Urinary bladder (tissue), 4 donors: Measurements from ENCODE around the gene MAP2K3. TPM values are rescaled to one million over a fixed set of nuclear protein-coding genes. Genes with fewer than 3 reads are reported as not detected.
"Not testable (repeated sequence)": the region's sequence is repeated elsewhere in the genome, so short reads cannot be mapped to it uniquely, and the experiment has no call there.

Experiments used
- DNase-seq: peaks from one replicate; pipeline ENCODE4 v3.0.0-alpha.2; 2015; ENCODE audit errors: extremely low spot score
- H3K27ac ChIP-seq: one replicate; pipeline ENCODE4 v1.5.1; 2013; ENCODE audit warnings: low read depth, mild to moderate bottlenecking, moderate library complexity
- H3K36me3 ChIP-seq: one replicate; pipeline ENCODE4 v1.6.1; 2013; ENCODE audit warnings: mild to moderate bottlenecking, moderate library complexity; ENCODE audit not compliant: insufficient read depth
- H3K4me1 ChIP-seq: one replicate; pipeline ENCODE4 v1.6.1; 2013; ENCODE audit warnings: mild to moderate bottlenecking, moderate library complexity; ENCODE audit not compliant: insufficient read depth
- H3K4me3 ChIP-seq: one replicate; pipeline ENCODE4 v1.5.1; 2013; ENCODE audit warnings: low read depth, low read length
- WGBS: extraction: QIAGEN DNeasy Blood & Tissue Kit; methylation state at CpG from one replicate; pipeline ENCODE4 v1.1.7; 2013; 5-methylcytosine and 5-hydroxymethylcytosine counted together
- polyA plus RNA-seq: library from polyadenylated mRNA; stranded (reverse); fragments of 200-250 nt; gene quantifications from one replicate; pipeline ENCODE4 v1.2.3, GENCODE V29; 2013
- total RNA-seq: library from RNA; depleted of rRNA; stranded (reverse); fragments of >200 nt; gene quantifications from one replicate; pipeline ENCODE4 v1.2.3, GENCODE V29; 2014
- donor health status: healthy with polysubstance abuse.
- donor health status: healthy.

MAP2K3 gene
- total and polyA plus RNA-seq, 2 donors, result 8.3 to 33.5 TPM

- Histone ChIP-seq H3K36me3 (no peaks in the 10 kb centered on the region), H3K27ac (no peak overlapping the region), H3K4me3 (no peak overlapping the region), H3K4me1 (no peaks in the 10 kb centered on the region)
- DNase-seq, result no peak
- 75% methylated on average over 31 of the region's 31 CpGs for whole genome bisulfite sequencing
These were observed 16.4 kb downstream of the MAP2K3 start for GRCh38 chr17:21300601-21301571.

- Histone ChIP-seq H3K4me3 (no peak overlapping the region), H3K4me1 (no peaks in the 10 kb centered on the region), H3K36me3 (no peaks in the 10 kb centered on the region), H3K27ac (no peak overlapping the region)
- DNase-seq, result no peak
- WGBS, result 76% methylated on average over 19 of the region's 19 CpGs
These were observed 17.4 kb downstream of the MAP2K3 start for GRCh38 chr17:21301593-21302550.

DNA sequence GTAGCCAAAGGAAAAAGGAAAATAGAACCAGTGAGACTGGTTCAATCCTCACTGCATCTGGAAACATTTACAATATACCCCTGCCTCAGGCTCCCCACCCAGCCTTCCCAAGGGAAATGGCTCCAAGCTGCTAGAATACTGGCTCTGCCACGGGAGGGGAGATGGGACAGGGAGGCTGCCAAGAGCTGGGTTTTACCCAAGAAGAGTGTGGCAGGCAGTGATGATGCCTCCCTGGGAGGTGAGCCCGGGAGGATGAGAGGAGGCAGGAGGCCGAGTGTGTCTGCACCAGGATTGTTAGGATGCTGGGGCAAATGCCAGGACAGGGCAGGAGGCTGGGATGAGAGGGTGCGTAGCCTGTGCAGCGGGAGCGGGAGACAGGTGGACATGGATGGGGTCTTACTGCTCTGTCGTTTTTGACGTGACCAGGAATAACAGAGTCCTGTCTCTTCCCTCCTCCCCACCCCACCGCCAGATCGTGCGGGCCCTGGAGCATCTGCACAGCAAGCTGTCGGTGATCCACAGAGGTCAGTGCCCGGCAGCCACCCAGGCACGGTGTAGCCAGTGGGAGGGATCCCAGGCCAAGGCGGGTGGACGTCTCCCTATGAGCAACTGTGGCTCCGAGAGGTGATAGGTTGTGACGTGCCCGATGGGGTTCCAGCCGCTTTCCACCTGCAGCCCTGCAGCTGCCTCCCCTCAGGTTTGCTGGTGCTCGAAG lies 18.4 kb downstream of the MAP2K3 start:
- Histone ChIP-seq H3K4me3 (no peak overlapping the region), H3K4me1 (no peaks in the 10 kb centered on the region), H3K36me3 (no peaks in the 10 kb centered on the region), H3K27ac (no peak overlapping the region)
- 68% methylated on average over 21 of the region's 21 CpGs for WGBS
- no peak for DNase-seq

DNA sequence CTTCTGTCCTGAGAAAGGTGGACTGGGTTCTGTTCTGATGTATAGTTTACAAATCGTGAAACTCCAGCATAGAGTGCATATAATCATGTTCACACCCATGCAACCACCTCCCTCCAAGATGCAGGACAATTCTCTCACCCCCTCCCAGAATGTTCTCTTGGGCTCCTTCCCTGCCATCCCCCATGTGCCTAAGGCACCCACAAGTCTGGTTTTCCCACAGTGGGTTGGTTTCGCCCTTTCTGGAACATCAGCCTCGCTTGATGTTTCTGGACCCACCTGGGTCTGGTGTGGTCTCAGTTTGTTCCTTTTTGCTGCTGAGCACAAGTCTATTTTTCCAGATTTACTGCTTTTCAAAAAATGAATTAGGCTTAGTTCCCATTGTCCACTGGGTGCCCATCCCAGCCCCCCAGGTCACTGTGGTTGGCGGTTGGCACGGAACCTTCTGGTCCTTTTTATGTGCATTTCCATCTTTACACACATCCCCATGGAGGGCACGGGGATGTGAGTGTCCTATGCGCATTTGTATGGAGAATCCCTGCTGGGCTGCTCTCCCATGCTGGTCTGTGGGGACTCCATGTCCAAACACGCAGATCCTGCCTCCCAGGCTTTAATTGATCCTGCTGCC lies 19.0 kb downstream of the MAP2K3 start:
- whole genome bisulfite sequencing, result 88% methylated on average over 8 of the region's 8 CpGs
- no peak for DNase-seq
- H3K36me3 ChIP-seq, result no peaks in the 10 kb centered on the region

DNA sequence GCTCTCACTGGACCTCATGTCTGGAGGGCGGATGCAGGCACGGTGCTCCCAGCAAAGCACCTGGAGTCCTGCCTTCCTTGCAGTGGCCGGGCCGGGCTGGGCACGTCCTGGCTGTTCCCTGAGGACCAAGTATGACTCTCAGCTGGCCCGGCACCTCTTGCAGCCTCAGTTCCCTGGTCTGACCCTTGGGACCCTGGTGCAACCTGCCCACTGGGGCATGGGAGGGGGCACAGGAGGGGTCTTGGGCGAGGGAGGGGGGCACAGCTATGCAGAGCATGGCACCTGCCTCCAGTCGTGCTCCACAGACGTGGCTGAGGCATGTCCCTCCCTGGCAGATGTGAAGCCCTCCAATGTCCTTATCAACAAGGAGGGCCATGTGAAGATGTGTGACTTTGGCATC lies 19.6 kb downstream of the MAP2K3 start:
- no peak overlapping the region for H3K27ac ChIP-seq
- 78% methylated on average over 9 of the region's 9 CpGs for WGBS
- no peak overlapping the region for H3K4me3 ChIP-seq
- H3K36me3 ChIP-seq, result no peaks in the 10 kb centered on the region
- no peaks in the 10 kb centered on the region for H3K4me1 ChIP-seq
- DNase-seq, result no peak

More for the DNA sequence above, 19.0 kb downstream of the MAP2K3 start:
- no peak overlapping the region for H3K4me3 ChIP-seq
- H3K27ac ChIP-seq, result no peak overlapping the region
- no peaks in the 10 kb centered on the region for H3K4me1 ChIP-seq

DNA sequence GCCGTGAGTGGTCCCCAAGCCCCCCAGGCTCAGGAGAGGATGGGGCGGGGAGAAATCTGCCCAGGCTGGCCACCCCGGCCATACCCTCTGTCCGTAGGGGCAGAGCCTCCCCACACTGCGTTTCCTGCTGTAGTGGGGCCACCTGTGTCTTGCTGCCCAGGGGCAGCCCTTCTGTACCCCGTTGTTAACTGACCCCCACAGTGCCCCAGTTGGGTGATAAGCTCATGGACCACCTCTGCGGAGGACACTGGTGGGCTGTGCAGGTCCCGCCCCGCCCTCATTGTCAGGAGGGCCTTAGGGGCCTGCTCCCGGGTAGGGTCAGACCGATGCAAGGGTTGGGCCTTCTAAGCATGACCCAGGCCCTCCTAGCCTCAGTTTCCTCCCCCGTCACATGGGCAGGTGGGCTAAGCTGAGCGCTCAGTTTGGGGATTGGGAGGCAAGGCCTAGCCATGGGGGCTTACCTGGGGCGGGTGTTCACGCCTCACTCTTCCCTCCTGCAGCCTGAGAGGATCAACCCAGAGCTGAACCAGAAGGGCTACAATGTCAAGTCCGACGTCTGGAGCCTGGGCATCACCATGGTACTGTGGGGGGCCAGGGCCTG lies 20.1 kb downstream of the MAP2K3 start:
- not testable (repeated sequence) for H3K4me1 ChIP-seq, H3K36me3 ChIP-seq, H3K4me3 ChIP-seq, DNase-seq, H3K27ac ChIP-seq
- 86% methylated on average over 17 of the region's 17 CpGs for WGBS

- WGBS, result 89% methylated on average over 18 of the region's 20 CpGs
- not testable (repeated sequence) for H3K4me1 ChIP-seq, H3K36me3 ChIP-seq, H3K4me3 ChIP-seq, H3K27ac ChIP-seq, DNase-seq
These were observed 21.1 kb downstream of the MAP2K3 start for GRCh38 chr17:21305431-21306180.

GRCh38 chr17:21306611-21307272 lies 22.2 kb downstream of the MAP2K3 start:
- DNase-seq, H3K4me1 ChIP-seq, H3K27ac ChIP-seq, H3K4me3 ChIP-seq, H3K36me3 ChIP-seq: not testable (repeated sequence)
- WGBS, result 75% methylated on average over 8 of the region's 8 CpGs

- WGBS, result 38% methylated on average over 3 of the region's 5 CpGs
- H3K36me3 ChIP-seq, H3K4me3 ChIP-seq, H3K27ac ChIP-seq, DNase-seq, H3K4me1 ChIP-seq: not testable (repeated sequence)
These were observed 22.7 kb downstream of the MAP2K3 start for GRCh38 chr17:21307273-21307625.

- 94% methylated on average over 6 of the region's 6 CpGs for WGBS
- H3K27ac ChIP-seq, H3K36me3 ChIP-seq, H3K4me3 ChIP-seq, H3K4me1 ChIP-seq, DNase-seq: not testable (repeated sequence)
These were observed 24.4 kb downstream of the MAP2K3 start for GRCh38 chr17:21308931-21309381.

DNA sequence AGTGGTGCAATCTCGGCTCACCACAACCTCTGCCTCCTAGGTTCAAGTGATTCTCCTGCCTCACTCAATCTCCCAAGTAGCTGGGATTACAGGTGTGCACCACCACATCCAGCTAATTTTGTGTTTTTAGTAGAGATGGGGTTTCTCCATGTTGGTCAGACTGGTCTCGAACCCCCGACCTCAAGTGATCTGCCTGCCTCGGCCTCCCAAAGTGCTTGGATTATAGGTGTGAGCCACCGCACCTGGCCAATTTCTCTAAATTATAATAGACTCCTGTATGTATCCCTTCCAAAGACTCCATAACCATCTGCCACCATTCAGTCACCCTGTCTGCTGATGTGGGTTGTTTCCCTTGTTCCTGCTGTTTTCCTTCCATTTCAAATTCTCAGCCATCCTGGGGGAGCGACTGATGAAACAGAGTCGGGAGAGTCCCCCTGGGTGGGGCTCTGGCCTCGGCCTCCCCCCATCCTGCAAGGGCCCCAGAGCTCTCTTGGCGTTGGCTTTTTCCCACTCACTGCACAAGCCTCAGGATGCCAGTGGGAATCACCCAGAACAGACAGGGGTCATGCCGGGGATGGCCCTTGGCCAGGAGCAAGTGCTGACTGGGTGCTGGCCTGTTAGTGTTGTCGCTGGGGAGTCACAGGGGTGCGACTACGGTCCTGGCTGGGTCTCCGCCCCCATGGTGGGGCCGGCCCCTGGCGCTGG lies 25.7 kb downstream of the MAP2K3 start:
- H3K27ac ChIP-seq, DNase-seq, H3K36me3 ChIP-seq, H3K4me1 ChIP-seq, H3K4me3 ChIP-seq: not testable (repeated sequence)
- WGBS, result 84% methylated on average over 16 of the region's 16 CpGs
